Motor neuron (in vitro differentiated cells): ENCODE measurements around the gene TENM3. TPM values are rescaled to one million over a fixed set of nuclear protein-coding genes. Genes with fewer than 3 reads are reported as not detected.

Source experiments
- ATAC-seq, 8 experiments: fragments of 200-7000 bp; cut with Tn5 transposase; replicated peaks in 6 of 8; 2 replicates each; pipeline ENCODE4 v1.8.0; 2021; ENCODE audit warnings: mild to moderate bottlenecking in 8 of 8, moderate library complexity in 8 of 8
- H3K27ac ChIP-seq, 2 donors: fragments of 250-450 bp; sonication (Bioruptor Pico); 2 replicates each; pipeline ENCODE4 v1.9.0; 2021; ENCODE audit warnings: antibody characterized with exemption in 2 of 2, mild to moderate bottlenecking in 2 of 2, moderate library complexity in 1 of 2
- H3K4me1 ChIP-seq, 2 donors: fragments of 250-450 bp; sonication (Bioruptor Pico); replicated peaks in 1 of 2; 2 replicates each; pipeline ENCODE4 v1.6.1; 2021; ENCODE audit warnings: antibody characterized with exemption in 2 of 2, mild to moderate bottlenecking in 2 of 2, moderate library complexity in 1 of 2
- H3K4me3 ChIP-seq, 5 donors: fragments of 250-450 bp; sonication (Bioruptor Pico); 2 replicates each; pipeline ENCODE4 v1.9.0; 2021; ENCODE audit warnings: antibody characterized with exemption in 5 of 5, mild to moderate bottlenecking in 5 of 5, moderate library complexity in 4 of 5
- WGBS, 10 experiments: fragments of 450-650 bp; shearing (Covaris generic); methylation state at CpG; one replicate each; pipeline ENCODE4 v1.0.0; 2022; 5-methylcytosine and 5-hydroxymethylcytosine counted together
- in situ Hi-C, 9 experiments: fragments of 400-800 bp; cut with MboI; loops; one replicate each; pipeline ENCODE4 v1.15.0; 2021; ENCODE audit warnings: low sequenced_read_pairs in 9 of 9, low pct_unique_long_range_greater_than_20kb in 2 of 9; ENCODE audit not compliant: unreplicated experiment in 9 of 9
- total RNA-seq, 8 experiments: library from RNA; unstranded; fragments of 300-600 nt; gene quantifications; 2 replicates each; pipeline versions ENCODE4 v1.2.3 to v1.2.4, GENCODE V29; 2022

The TENM3 gene
- total RNA-seq, 8 experiments from 2014 or later, result 9.1 to 129 (median 42.0) TPM

DNA sequence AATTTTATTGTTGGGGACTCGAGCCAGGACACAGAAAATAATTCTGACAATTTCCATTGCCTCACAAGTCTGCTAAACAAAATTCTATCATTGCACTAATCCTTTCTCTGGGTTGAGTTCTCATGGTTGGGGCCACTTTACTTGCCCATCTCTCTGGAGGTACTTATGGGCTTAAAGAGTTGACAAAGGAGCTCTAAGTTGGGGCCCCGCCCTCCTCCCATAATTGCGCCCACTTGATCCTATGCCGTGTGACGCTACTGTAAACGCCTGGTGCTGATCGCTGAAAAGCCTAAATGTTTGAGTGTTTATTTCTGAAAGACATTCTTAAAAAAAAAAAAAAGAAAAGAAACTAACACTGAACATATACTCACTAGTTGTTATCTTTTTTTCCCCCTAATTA, 103.0 kb downstream of the TENM3 start:
- no peak for ATAC-seq

DNA sequence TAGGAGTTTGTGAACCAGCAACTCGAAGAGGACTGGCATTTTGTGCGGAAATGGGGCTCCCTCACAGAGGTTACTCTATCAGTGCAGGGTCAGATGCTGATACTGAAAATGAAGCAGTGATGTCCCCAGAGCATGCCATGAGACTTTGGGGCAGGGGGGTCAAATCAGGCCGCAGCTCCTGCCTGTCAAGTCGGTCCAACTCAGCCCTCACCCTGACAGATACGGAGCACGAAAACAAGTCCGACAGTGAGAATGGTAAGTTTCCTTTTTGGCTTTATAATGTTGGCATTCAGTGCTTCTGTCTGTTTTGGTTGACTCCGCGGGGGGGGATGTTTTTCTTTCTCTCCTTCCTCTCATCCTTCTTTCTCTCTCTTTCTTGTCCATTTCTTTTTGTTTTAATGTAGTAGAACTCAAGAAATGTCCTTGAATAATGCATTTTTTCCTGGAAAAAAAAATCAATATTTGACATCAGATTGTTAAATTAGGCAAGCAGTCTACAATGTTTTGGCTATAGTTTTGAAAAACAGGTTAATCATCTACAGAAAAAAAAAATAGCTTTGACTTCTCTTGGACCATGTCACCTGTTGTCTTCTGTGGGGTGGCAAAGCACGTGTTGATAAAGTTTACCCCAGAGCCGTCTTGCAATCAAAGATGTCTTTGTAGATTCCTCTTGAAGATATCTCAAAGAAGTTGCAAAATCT, 103.6 kb downstream of the TENM3 start:
- no peak overlapping the region for H3K27ac ChIP-seq
- peaks cover 0 to 7% of the 10 kb centered on the region in 2 donors for H3K4me1 ChIP-seq
- 4 to 92% (median 73%) methylated on average over 3 to 11 of the region's 11 CpGs; no CpG with 5 or more reads in 1 of the 10 experiments for WGBS, 10 experiments
- ATAC-seq, result no peak
- in situ Hi-C loops, result no loop called here
- no peak overlapping the region for H3K4me3 ChIP-seq

More for the DNA sequence above, 103.0 kb downstream of the TENM3 start:
- Histone ChIP-seq H3K4me3 (no peak overlapping the region), H3K4me1 (peaks cover 0 to 7% of the 10 kb centered on the region in 2 donors), H3K27ac (no peak overlapping the region)
- 13 to 100% (median 92%) methylated on average over 1 to 7 of the region's 7 CpGs for WGBS, 10 experiments
- in situ Hi-C loops, result no loop called here

DNA sequence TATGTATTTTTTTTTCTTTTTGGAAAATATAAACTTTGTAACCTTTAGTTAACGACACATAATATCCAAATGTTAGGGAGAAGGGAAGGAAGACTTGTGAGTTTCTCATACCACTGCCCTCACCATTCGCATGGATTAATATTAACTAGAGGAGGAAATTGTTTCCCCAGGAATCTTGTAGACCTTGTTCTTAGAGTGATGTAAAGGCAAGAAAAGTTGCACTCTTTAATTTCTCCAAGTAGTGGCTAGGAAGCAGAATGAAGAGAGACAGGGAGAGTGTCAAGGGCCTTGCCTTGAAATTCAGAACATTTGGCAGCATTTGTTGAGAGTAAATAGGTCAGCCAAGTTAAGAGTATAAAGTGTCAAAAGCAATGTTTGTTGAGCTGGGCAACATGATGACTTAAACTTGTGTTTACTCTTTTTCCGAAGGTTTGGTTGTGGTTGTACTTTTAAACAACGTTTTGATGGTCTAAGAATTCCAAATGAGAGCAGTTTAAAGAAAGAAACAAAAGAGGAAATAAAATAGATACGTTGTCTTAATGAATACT, 105.7 kb downstream of the TENM3 start:
- Histone ChIP-seq H3K27ac (no peak overlapping the region), H3K4me1 (peaks cover 0 to 7% of the 10 kb centered on the region in 2 donors), H3K4me3 (no peak overlapping the region)
- 9 to 98% (median 84%) methylated on average over 2 to 5 of the region's 5 CpGs for WGBS, 10 experiments
- in situ Hi-C loops, result no loop called here
- ATAC-seq, result peak in 1 of 8 experiments; percentile 70

DNA sequence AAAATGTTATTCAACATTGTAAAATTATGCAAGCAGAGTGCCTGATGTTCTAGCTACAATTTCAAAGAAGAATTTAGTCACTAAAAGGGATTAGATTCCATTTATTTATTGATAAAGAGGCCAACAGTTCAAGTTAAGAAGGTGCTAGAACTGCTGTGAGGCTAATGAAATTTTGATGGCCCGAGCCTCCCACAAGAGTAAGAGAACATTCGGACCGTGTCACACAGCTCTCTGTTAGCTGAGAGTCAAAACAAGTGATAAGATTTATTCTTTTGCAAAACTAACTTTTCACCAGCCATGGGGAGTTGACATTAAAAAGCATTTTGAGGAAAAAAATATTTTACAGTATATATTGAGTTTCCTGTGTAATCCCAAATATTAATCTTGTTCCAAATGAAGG, 106.8 kb downstream of the TENM3 start:
- in situ Hi-C loops, result no loop called here
- Histone ChIP-seq H3K4me1 (peaks cover 0 to 1% of the 10 kb centered on the region in 2 donors), H3K4me3 (no peak overlapping the region), H3K27ac (no peak overlapping the region)
- 33 to 100% (median 89%) methylated on average over 1 to 3 of the region's 3 CpGs for WGBS, 10 experiments
- no peak for ATAC-seq

DNA sequence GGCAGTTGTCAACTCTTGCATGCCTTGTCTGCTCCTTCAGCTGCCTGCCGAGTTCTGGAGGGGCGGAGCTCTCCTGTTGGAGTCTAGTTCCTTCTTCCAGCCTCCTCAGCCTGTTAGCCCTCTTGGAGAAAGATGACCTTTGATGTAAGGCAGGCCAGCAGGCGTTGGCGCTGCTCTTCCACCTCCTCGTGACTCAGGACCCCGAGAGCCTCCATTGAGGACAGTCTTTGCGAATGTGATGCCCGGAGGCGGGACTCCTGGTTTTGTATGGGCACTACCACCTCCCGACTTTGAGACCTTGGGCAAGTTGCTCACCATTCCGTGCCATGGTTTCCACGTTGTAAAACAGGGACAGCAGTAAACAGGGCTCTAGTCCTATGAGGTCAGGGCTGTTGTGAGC, 108.3 kb downstream of the TENM3 start:
- in situ Hi-C loops, result no loop called here
- WGBS, 10 experiments, result 26 to 100% (median 87%) methylated on average over 1 to 7 of the region's 12 CpGs; no CpG with 5 or more reads in 2 of the 10 experiments
- H3K4me3 ChIP-seq, result no peak overlapping the region
- no peaks in the 10 kb centered on the region for H3K4me1 ChIP-seq
- no peak for ATAC-seq
- no peak overlapping the region for H3K27ac ChIP-seq

DNA sequence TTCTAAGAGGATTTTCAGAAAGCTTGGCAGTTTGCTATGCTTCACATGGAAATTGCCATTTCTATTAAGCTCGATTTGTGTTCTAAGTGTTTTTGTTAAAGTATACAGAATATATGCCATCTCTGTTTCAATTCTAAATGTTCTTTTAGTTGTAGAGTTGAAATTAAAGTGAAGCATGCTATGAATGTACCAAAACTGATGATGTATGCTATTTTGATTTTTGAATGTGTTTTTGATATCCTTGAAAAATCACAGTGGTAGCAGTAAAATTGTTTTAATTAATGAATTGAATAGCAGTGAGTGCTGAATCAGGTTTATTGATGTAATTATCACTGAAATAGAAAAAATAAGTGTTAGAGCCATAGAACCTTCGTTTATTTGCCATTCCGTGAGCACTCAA, 110.9 kb downstream of the TENM3 start:
- Histone ChIP-seq H3K27ac (no peak overlapping the region), H3K4me3 (no peak overlapping the region), H3K4me1 (no peaks in the 10 kb centered on the region)
- in situ Hi-C loops, result no loop called here
- ATAC-seq, result no peak
- 21 to 100% (median 97%) methylated on average over 1 to 3 of the region's 3 CpGs for WGBS, 10 experiments

DNA sequence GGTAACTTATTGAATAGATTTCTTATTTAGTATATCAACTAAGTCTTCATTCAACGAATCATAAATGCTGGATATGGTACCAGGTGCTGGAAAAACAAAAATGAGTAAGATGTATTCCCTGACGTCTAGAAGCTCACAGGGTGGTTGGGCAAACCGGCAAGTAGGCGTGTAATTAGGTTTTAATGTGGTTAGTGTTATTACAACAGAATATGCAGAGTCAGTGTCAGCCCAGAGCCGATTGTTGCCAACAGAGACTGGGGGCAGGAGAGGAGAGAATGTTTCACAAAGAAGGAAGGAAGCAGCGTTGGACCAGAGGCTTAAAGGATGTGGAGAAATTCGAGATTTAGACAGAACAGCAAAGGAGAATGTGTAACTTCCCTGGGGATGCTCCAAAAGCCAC, 111.7 kb downstream of the TENM3 start:
- in situ Hi-C loops, result no loop called here
- WGBS, 10 experiments, result 3 to 90% (median 48%) methylated on average over 2 to 7 of the region's 7 CpGs; no CpG with 5 or more reads in 1 of the 10 experiments

DNA sequence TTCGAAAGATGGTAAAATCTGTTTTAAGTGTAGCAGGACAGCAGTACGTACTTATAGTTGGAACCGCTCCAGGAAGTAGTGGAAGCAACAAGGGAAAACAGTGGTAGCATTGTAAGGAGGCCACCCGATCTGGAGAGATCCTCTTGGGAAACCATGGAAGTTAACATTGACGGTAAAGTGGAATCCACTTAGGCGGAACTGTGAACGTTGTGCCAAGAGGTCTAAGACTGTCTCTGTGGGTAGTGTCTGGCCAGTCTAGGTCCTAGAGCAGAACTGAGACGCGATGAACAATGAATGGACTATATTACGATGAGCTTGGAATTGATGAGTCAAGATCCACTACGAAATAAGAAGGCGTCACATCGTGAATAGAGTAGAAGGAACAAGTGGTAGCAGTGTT, 124.0 kb downstream of the TENM3 start:
- no peak for ATAC-seq
- no peaks in the 10 kb centered on the region for H3K4me1 ChIP-seq
- WGBS, 10 experiments, result 39 to 98% (median 90%) methylated on average over 3 to 11 of the region's 13 CpGs; no CpG with 5 or more reads in 1 of the 10 experiments
- no peak overlapping the region for H3K27ac ChIP-seq
- no peak overlapping the region for H3K4me3 ChIP-seq
- in situ Hi-C loops, result no loop called here

More for the DNA sequence above, 111.7 kb downstream of the TENM3 start:
- no peak overlapping the region for H3K27ac ChIP-seq
- H3K4me3 ChIP-seq, result no peak overlapping the region
- ATAC-seq, result peak in 3 of 8 experiments; percentile 23 to 76 (median 58)
- H3K4me1 ChIP-seq, result no peaks in the 10 kb centered on the region

DNA sequence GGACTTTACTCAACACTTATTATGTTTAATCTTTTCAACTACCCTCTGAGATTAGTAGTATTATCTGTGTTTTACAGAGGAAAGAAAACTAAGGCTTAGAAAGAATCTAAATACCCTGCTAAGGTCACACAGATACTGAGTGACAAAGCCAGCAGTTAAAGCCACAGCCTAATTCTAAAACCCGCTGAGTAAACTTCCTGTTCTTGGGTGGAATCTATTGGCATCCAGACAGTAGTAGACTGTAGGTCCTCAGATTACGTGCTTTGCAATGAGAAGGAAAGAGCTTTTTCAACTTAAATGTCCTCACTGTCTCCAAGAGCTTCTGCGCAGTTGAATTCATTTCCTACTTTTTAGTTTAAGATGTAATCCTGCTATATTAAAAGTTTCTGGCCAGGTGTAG, 126.0 kb downstream of the TENM3 start:
- no peaks in the 10 kb centered on the region for H3K4me1 ChIP-seq
- no peak overlapping the region for H3K4me3 ChIP-seq
- WGBS, 10 experiments, result 20 to 100% (median 87%) methylated on average over 1 to 3 of the region's 3 CpGs
- no peak for ATAC-seq
- in situ Hi-C loops, result no loop called here
- H3K27ac ChIP-seq, result no peak overlapping the region

DNA sequence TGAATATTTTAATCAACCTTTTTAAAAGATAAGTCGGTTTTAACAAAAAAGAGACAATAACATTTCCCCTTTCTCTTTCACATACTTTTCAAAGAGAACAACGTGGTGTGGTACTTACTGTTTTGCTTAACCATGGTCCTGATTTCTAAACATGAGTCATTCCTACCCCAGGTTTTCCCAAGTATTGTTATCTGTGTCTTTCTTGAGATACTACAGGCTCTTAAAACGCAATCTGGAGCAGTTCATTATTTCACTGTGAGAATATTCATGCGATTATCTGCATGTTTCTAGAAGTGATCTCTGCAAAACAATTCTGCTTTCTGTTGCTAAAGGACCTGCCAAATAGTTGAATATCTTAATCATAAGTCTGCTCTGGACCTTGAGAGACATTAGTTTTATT, 127.3 kb downstream of the TENM3 start:
- no peak for ATAC-seq
- no peak overlapping the region for H3K27ac ChIP-seq
- H3K4me3 ChIP-seq, result no peak overlapping the region
- WGBS, 10 experiments, result 4 to 100% (median 84%) methylated on average over 2 to 4 of the region's 4 CpGs; no CpG with 5 or more reads in 1 of the 10 experiments
- in situ Hi-C loops, result no loop called here
- H3K4me1 ChIP-seq, result no peaks in the 10 kb centered on the region

DNA sequence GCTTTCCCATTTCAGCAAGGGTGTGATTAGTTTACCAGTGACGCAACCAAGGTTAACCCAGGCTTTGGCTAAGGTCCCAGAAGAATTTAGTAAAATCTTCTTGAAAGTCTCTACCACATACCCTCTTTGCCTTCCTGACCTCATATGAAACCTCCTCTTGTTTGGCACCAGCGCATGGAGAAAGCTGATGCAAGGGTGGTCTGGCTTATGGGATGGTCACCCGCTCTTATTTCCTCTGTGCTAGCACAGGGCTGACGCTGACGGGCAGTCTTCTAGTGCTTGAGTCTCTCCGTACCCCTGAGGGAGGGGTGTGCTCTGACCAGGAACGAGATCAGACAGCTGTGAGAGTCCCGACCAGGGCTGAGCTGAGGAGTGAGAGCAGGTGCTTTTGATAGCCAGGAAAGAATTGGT, 137.6 kb downstream of the TENM3 start:
- peaks cover 4 to 5% of the 10 kb centered on the region in 2 donors for H3K4me1 ChIP-seq
- in situ Hi-C loops, result no loop called here
- ATAC-seq, result no peak

DNA sequence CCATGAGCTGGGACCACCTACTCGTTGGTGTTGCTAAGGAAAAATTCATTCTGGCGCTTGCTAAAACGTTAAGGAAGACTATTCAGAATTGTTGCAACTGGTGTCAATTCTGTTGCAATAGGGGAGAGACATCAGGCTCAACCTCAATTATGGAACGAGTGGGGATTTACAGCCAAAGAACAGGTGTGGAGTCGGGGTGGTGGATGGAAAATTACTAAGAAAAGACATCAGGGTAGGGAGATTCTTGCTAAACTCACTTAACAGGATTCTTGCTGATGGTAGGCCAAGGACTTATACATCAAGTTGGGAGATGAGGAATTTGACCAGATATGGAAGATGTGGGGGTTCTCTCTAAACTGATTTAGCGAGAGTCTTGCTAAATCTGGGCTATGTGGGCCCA, 139.7 kb downstream of the TENM3 start:
- Histone ChIP-seq H3K4me3 (no peak overlapping the region), H3K4me1 (peaks cover 2 to 4% of the 10 kb centered on the region in 2 donors), H3K27ac (no peak overlapping the region)
- in situ Hi-C loops, result no loop called here
- WGBS, 10 experiments, result 0 to 100% (median 92%) methylated on average over 1 to 6 of the region's 6 CpGs; no CpG with 5 or more reads in 2 of the 10 experiments
- no peak for ATAC-seq

More for the DNA sequence above, 137.6 kb downstream of the TENM3 start:
- WGBS, 10 experiments, result 13 to 100% (median 82%) methylated on average over 1 to 8 of the region's 8 CpGs; no CpG with 5 or more reads in 3 of the 10 experiments
- Histone ChIP-seq H3K27ac (no peak overlapping the region), H3K4me3 (no peak overlapping the region)

DNA sequence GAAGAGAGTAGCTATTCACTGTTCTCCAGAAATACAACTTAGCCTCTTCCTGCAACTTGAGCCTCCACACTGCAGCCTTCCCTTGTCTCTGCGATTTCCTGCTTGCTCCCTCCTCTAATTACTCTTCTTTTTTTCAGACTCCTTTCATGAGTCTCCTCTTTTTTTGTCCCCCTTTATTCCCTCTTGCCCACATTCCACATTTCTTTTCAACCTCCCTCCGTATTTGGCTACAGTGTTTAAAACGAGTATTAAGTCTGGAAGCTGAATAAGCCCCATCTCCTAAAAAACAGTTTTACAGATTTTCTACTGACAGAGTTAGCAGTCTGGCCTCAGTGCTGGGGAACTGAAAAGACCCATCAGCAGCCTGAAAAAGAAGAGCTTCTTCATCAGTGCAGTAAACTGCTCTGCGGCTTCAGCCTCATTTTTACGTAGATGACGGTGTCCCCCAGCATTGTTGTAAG, 141.5 kb downstream of the TENM3 start:
- WGBS, 10 experiments, result 9 to 83% (median 42%) methylated on average over 3 to 6 of the region's 6 CpGs
- H3K4me1 ChIP-seq, result peaks cover 0 to 4% of the 10 kb centered on the region in 2 donors
- in situ Hi-C loops, result no loop called here
- peak in 4 of 8 experiments; percentile 30 to 42 (median 35) for ATAC-seq
- H3K27ac ChIP-seq, result peak overlapping the region in 1 of 2 donors; percentile 56
- peak overlapping the region in 1 of 5 donors; percentile 10 for H3K4me3 ChIP-seq
